H1 (cell line): Measurements from ENCODE around the gene VRK2. TPM values are rescaled to one million over a fixed set of nuclear protein-coding genes. Genes with fewer than 3 reads are reported as not detected.

Experiments used
- CTCF ChIA-PET: fragments of 300-600 bp; sonication (Branson Sonifier 250); formaldehyde crosslinking; loops from one replicate; lab custom pipeline; 2021; ENCODE audit not compliant: partially characterized antibody; lab: Charles Lee
- POLR2A ChIA-PET: fragments of 300-600 bp; sonication (Branson Sonifier 250); formaldehyde crosslinking; loops from one replicate; lab custom pipeline; 2021; ENCODE audit warnings: inconsistent platforms; ENCODE audit not compliant: partially characterized antibody; lab: Charles Lee
- DNase-seq, 2 experiments: peaks; one replicate each; pipeline versions ENCODE4 v3.0.0 to v3.0.0-alpha.2; 2010 to 2022; ENCODE audit warnings: low spot score in 2 of 2, low read depth in 1 of 2, mixed read lengths in 1 of 2
- FAIRE-seq: peaks from 2 replicates; lab custom pipeline; 2011; peaks lifted over from hg19 to GRCh38; lab: Jason Lieb, UNC
- H2AFZ ChIP-seq: 2 replicates; pipeline ENCODE4 v1.8.1; 2012; ENCODE audit warnings: low read length, inconsistent platforms
- H2AK5ac ChIP-seq: 2 replicates; pipeline ENCODE4 v1.6.1; 2013; ENCODE audit warnings: low read depth, low read length
- H2BK120ac ChIP-seq: replicated peaks from 2 replicates; pipeline ENCODE3; 2013; ENCODE audit warnings: low read depth, low read length, inconsistent platforms
- H2BK12ac ChIP-seq: 2 replicates; pipeline ENCODE4 v1.6.1; 2013; ENCODE audit warnings: low read depth, low read length
- H2BK15ac ChIP-seq: 2 replicates; pipeline ENCODE4 v1.6.1; 2013; ENCODE audit warnings: low read length
- H2BK20ac ChIP-seq: 2 replicates; pipeline ENCODE4 v1.6.1; 2013; ENCODE audit warnings: low read length
- H2BK5ac ChIP-seq: 2 replicates; pipeline ENCODE4 v1.6.1; 2013; ENCODE audit warnings: low read depth, low read length
- H3K14ac ChIP-seq: 2 replicates; pipeline ENCODE4 v1.6.1; 2013; ENCODE audit warnings: inconsistent platforms; ENCODE audit not compliant: insufficient read length
- H3K18ac ChIP-seq: 2 replicates; pipeline ENCODE4 v1.6.1; 2013; ENCODE audit warnings: low read length; ENCODE audit errors: extremely low read depth
- H3K23ac ChIP-seq: 2 replicates; pipeline ENCODE4 v1.6.1; 2013; ENCODE audit warnings: inconsistent platforms; ENCODE audit not compliant: insufficient read length
- H3K23me2 ChIP-seq: 2 replicates; pipeline ENCODE4 v1.6.1; 2013; ENCODE audit warnings: low read depth, low read length
- H3K27ac ChIP-seq: 2 replicates; pipeline ENCODE4 v1.6.1; 2011; ENCODE audit warnings: low read depth, low read length, inconsistent platforms
- H3K27me3 ChIP-seq, 4 experiments: replicated peaks in 1 of 4; 1 replicate in 1 of 4; 2 replicates in 3 of 4; pipeline versions ENCODE4 v1.6.1 to v1.8.1; 2011 to 2013; ENCODE audit warnings: low read length in 3 of 4, mild to moderate bottlenecking in 3 of 4, inconsistent platforms in 2 of 4, mixed read lengths in 2 of 4, moderate library complexity in 1 of 4; ENCODE audit not compliant: control insufficient read depth in 3 of 4, insufficient read depth in 3 of 4; ENCODE audit errors: extremely low read depth in 1 of 4
- H3K36me3 ChIP-seq, 4 experiments: 2 replicates each; pipeline versions ENCODE4 v1.6.1 to v1.8.1; 2011 to 2013; ENCODE audit warnings: mild to moderate bottlenecking in 4 of 4, low read length in 3 of 4, moderate library complexity in 2 of 4, control low read depth in 1 of 4, inconsistent platforms in 1 of 4; ENCODE audit not compliant: insufficient read depth in 4 of 4, control insufficient read depth in 2 of 4
- H3K4ac ChIP-seq: replicated peaks from 2 replicates; pipeline ENCODE3; 2013; ENCODE audit warnings: low read length, low read depth, mixed read lengths, inconsistent platforms; ENCODE audit not compliant: insufficient read length
- H3K4me1 ChIP-seq, 4 experiments: replicated peaks in 1 of 4; 1 replicate in 1 of 4; 2 replicates in 3 of 4; pipeline versions ENCODE4 v1.6.1 to v1.8.1; 2011 to 2013; ENCODE audit warnings: low read length in 3 of 4, inconsistent platforms in 2 of 4, mixed read lengths in 1 of 4; ENCODE audit not compliant: insufficient read depth in 4 of 4, control insufficient read depth in 3 of 4
- H3K4me2 ChIP-seq, 2 experiments: 2 replicates each; pipeline versions ENCODE4 v1.6.1 to v1.8.1; 2011 to 2013; ENCODE audit warnings: low read depth in 2 of 2, low read length in 2 of 2, control low read depth in 1 of 2, inconsistent platforms in 1 of 2, mild to moderate bottlenecking in 1 of 2; ENCODE audit not compliant: insufficient read depth in 1 of 2
- H3K4me3 ChIP-seq, 4 experiments: fragments of 200-600, 300-600 bp in 1 of 4; sonication (generic), shearing (Covaris generic), sonication (Bioruptor Twin) in 1 of 4; 2 replicates each; pipeline versions ENCODE4 v1.5.1 to v1.8.1; 2011 to 2016; ENCODE audit warnings: low read length in 4 of 4, low read depth in 3 of 4, control low read depth in 2 of 4, inconsistent platforms in 2 of 4, mild to moderate bottlenecking in 2 of 4, mixed read lengths in 1 of 4, moderate library complexity in 1 of 4; ENCODE audit not compliant: insufficient read depth in 2 of 4; ENCODE audit errors: extremely low read depth in 1 of 4
- H3K56ac ChIP-seq: replicated peaks from 2 replicates; pipeline ENCODE3; 2013; ENCODE audit warnings: low read depth, mild to moderate bottlenecking, mixed read lengths, low read length, inconsistent platforms; ENCODE audit not compliant: insufficient read length
- H3K79me1 ChIP-seq: 2 replicates; pipeline ENCODE4 v1.6.1; 2013; ENCODE audit warnings: low read depth, low read length, control low read depth
- H3K79me2 ChIP-seq, 2 experiments: 2 replicates each; pipeline versions ENCODE4 v1.6.1 to v1.8.1; 2012 to 2013; ENCODE audit warnings: low read length in 2 of 2, mild to moderate bottlenecking in 2 of 2, inconsistent platforms in 1 of 2; ENCODE audit not compliant: insufficient read depth in 2 of 2, control insufficient read depth in 1 of 2
- H3K9ac ChIP-seq, 4 experiments: replicated peaks in 1 of 4; 1 replicate in 1 of 4; 2 replicates in 3 of 4; pipeline versions ENCODE4 v1.6.1 to v1.8.1; 2011 to 2013; ENCODE audit warnings: low read depth in 3 of 4, low read length in 3 of 4, control low read depth in 2 of 4, mild to moderate bottlenecking in 2 of 4, moderate library complexity in 2 of 4, inconsistent platforms in 1 of 4; ENCODE audit errors: extremely low read depth in 1 of 4
- H3K9me3 ChIP-seq, 2 experiments: 2 replicates each; pipeline versions ENCODE4 v1.6.1 to v1.8.1; 2012 to 2013; ENCODE audit warnings: mild to moderate bottlenecking in 2 of 2, moderate library complexity in 2 of 2, control low read depth in 1 of 2, inconsistent platforms in 1 of 2, low read depth in 1 of 2, low read length in 1 of 2, mixed read lengths in 1 of 2; ENCODE audit not compliant: insufficient read depth in 2 of 2
- H4K20me1 ChIP-seq, 2 experiments: replicated peaks in 1 of 2; 2 replicates each; pipeline versions ENCODE3 to v1.8.1; 2011 to 2013; ENCODE audit warnings: inconsistent platforms in 2 of 2, low read length in 2 of 2, mild to moderate bottlenecking in 1 of 2; ENCODE audit not compliant: insufficient read depth in 2 of 2, control insufficient read depth in 1 of 2
- H4K5ac ChIP-seq: 2 replicates; pipeline ENCODE4 v1.6.1; 2013; ENCODE audit warnings: low read length, low read depth, mixed read lengths, inconsistent platforms; ENCODE audit not compliant: insufficient read length
- H4K8ac ChIP-seq: 2 replicates; pipeline ENCODE4 v1.8.0; 2013; ENCODE audit warnings: mild to moderate bottlenecking, moderate library complexity, low read length, inconsistent platforms; ENCODE audit not compliant: insufficient read depth; ENCODE audit errors: extremely low read depth
- H4K91ac ChIP-seq: replicated peaks from 2 replicates; pipeline ENCODE3; 2013; ENCODE audit warnings: low read length, mixed read lengths, inconsistent platforms; ENCODE audit not compliant: insufficient read length
- RFX5 ChIP-seq: IDR thresholded peaks from 2 replicates; pipeline ENCODE4 v1.6.1; 2011; ENCODE audit warnings: low read depth, low read length, improper control_type of control experiment, borderline replicate concordance
- TAF7 ChIP-seq: optimal IDR thresholded peaks from 2 replicates; pipeline ENCODE3; 2011; ENCODE audit warnings: low read depth, mild to moderate bottlenecking, inconsistent platforms, low read length, moderate library complexity, borderline replicate concordance
- WGBS, 2 experiments: shearing (Covaris generic) in 1 of 2; methylation state at CpG; one replicate each; pipeline versions ENCODE4 v1.1.6 to v1.1.7; 2013 to 2015; ENCODE audit warnings: low lambda C conversion rate in 2 of 2, mixed read lengths in 2 of 2, inconsistent platforms in 1 of 2, low coverage in 1 of 2, missing lambda C conversion rate in 1 of 2; ENCODE audit not compliant: insufficient replicate concordance in 2 of 2, insufficient coverage in 1 of 2, insufficient read length in 1 of 2; ENCODE audit errors: extremely low coverage in 1 of 2, missing lambda C conversion rate in 1 of 2; 5-methylcytosine and 5-hydroxymethylcytosine counted together
- polyA plus RNA-seq, 7 experiments: library from polyadenylated mRNA; depleted of rRNA in 3 of 7; stranded (reverse) in 5 of 7; unstranded in 2 of 7; fragments of >200 nt in 5 of 7; fragments of 200-250 nt in 2 of 7; gene quantifications; 1 replicate in 5 of 7; 2 replicates in 1 of 7; 4 replicates in 1 of 7; pipeline versions ENCODE4 v1.2.1 to v1.2.3, GENCODE V29; 2011 to 2013; ENCODE audit warnings: missing spikeins in 2 of 7, mixed read lengths in 2 of 7
- total RNA-seq: library from RNA; stranded (reverse); fragmentation: NEBNext Ultra II Directional; extraction: Animal tissue kit (Norgen Biotek cat#: 25700); gene quantifications from 2 replicates; pipeline ENCODE4 v1.2.1, GENCODE V29; 2021

VRK2 gene
- total and polyA plus RNA-seq, 2 of the 8 experiments (the other 6 are each of a cell fraction or from before 2014, with no cell fraction given), result 7.6 to 27.8 TPM

GRCh38 chr2:58182527-58182926, 135.9 kb downstream of the VRK2 start:
- Histone ChIP-seq H3K79me2 (peaks cover 0 to 6% of the 10 kb centered on the region in 2 experiments; a peak in 2 of 4 replicates), H2BK5ac (no peak overlapping the region), H3K4me2 (no peak overlapping the region), H3K9ac (no peak overlapping the region), H3K79me1 (no peaks in the 10 kb centered on the region), H4K5ac (no peak overlapping the region), H3K27me3 (no peaks in the 10 kb centered on the region), H3K14ac (no peak overlapping the region), H2BK15ac (no peak overlapping the region), H4K20me1 (no peaks in the 10 kb centered on the region), H4K91ac (no peak overlapping the region), H3K56ac (no peak overlapping the region), H2BK12ac (no peak overlapping the region), H2BK120ac (no peak overlapping the region), H4K8ac (no peak overlapping the region), H3K4me3 (no peak overlapping the region), H3K4me1 (no peaks in the 10 kb centered on the region), H2AK5ac (no peak overlapping the region), H2AFZ (no peak overlapping the region), H3K36me3 (peaks cover 0 to 11% (median 2%) of the 10 kb centered on the region in 4 experiments; a peak in 4 of 8 replicates), H3K4ac (no peak overlapping the region), H3K18ac (no peak overlapping the region), H3K27ac (no peak overlapping the region), H3K23ac (no peak overlapping the region), H2BK20ac (no peak overlapping the region), H3K9me3 (no peaks in the 10 kb centered on the region), H3K23me2 (no peaks in the 10 kb centered on the region)
- TF ChIP-seq TAF7, result no peak
- no peak for TF ChIP-seq RFX5
- ChIA-PET CTCF (interaction anchor here (1.5 kb wide), 1 partner anchor 11 kb away, joined by 5 read pairs; no protein-coding TSS in a partner anchor), POLR2A (no interaction called here)
- 90% methylated on average over 1 of the region's 1 CpG; no CpG with 5 or more reads in 1 of the 2 experiments for WGBS, 2 experiments
- FAIRE-seq, result no peak
- no peak for DNase-seq
